SU-DHL-6 (cell line): ENCODE measurements around the gene DNAH7.

Experiments used
- EZH2phosphoT487 ChIP-seq: fragments of 200-600 bp; sonication (generic), shearing (Covaris generic); conservative IDR thresholded peaks from 2 replicates; pipeline ENCODE4 v1.6.1; 2018; ENCODE audit warnings: mild to moderate bottlenecking, antibody characterized with exemption, low read length, moderate library complexity, mixed read lengths
- TF ChIP-seq, protein P1 (sequence below): fragments of 200-600 bp; sonication (generic); IDR thresholded peaks from one replicate; pipeline ENCODE4 v1.5.1; 2017; ENCODE audit warnings: antibody characterized with exemption, mild to moderate bottlenecking, low read length, moderate library complexity; ENCODE audit not compliant: insufficient read depth, poor library complexity, severe bottlenecking

GRCh38 chr2:195864316-195864715, 204.3 kb downstream of the DNAH7 start:
- TF ChIP-seq, protein P1, sequence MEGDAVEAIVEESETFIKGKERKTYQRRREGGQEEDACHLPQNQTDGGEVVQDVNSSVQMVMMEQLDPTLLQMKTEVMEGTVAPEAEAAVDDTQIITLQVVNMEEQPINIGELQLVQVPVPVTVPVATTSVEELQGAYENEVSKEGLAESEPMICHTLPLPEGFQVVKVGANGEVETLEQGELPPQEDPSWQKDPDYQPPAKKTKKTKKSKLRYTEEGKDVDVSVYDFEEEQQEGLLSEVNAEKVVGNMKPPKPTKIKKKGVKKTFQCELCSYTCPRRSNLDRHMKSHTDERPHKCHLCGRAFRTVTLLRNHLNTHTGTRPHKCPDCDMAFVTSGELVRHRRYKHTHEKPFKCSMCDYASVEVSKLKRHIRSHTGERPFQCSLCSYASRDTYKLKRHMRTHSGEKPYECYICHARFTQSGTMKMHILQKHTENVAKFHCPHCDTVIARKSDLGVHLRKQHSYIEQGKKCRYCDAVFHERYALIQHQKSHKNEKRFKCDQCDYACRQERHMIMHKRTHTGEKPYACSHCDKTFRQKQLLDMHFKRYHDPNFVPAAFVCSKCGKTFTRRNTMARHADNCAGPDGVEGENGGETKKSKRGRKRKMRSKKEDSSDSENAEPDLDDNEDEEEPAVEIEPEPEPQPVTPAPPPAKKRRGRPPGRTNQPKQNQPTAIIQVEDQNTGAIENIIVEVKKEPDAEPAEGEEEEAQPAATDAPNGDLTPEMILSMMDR, result no peak
- no peak for TF ChIP-seq EZH2phosphoT487
